Stimulated activated CD8-positive, alpha-beta memory T cell treated with anti-CD3 and anti-CD28 coated beads, Interleukin-12 subunit alpha, Interleukin-12 subunit beta, amount 100 ng/mL, for 1 hour (primary cell): Measurements from ENCODE around the gene VSTM2L.
"Not testable (repeated sequence)": the region's sequence is repeated elsewhere in the genome, so short reads cannot be mapped to it uniquely, and the experiment has no call there.

Experiments
- DNase-seq: peaks from one replicate; pipeline ENCODE4 v3.0.0-alpha.2; 2020; ENCODE audit warnings: low read depth

VSTM2L gene

DNA sequence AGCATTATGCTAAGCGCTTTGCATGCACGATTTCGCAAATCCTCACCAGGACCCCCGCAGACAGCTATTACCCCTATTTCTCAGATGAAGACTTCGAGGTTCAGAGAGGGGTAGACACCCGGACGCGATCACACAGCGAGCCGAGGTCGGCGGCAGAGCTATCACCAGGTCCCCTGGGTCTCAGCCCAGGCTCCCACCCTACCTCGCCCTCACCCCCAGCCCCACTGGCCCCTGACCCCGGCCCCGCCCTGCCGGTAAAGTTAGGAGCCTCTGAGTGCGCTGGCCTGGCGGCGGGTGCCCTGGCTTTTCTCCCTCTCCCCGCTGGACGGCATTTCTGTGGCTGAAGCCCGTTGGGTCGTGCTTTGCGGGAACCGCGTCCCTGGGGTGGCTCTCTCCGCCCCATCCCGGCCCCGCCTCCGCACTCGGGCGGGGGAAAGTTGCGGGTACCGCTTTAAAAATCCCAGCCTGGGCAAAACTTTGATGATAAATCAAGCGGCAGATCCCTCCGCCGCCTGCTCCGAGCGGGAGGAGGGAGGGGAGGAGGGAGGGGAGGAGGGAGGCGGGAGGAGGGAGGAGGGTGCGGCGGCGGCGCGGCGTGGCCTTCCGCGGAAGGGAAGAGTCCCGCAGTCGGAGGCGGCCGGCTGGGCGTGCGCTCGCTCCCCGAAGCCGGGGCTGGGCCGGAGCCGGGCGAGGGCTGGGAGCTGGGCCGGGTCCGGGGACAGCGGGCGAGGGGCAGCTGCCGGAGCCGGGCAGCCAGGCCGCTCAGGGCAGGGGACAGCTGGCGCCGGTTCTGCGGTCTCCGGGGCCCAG is at the start of gene VSTM2L:
VSTM2L (plus strand) TSS at position 624 of the 810 bp plus-strand sequence. CDS start 224 bp downstream, outside the sequence.
- DNase-seq = no peak

- DNase-seq = no peak
Observed at GRCh38 chr20:37853823-37854375, 49.0 kb upstream of the VSTM2L start.

- DNase-seq = not testable (repeated sequence)
Observed at GRCh38 chr20:37856034-37856433, 46.9 kb upstream of the VSTM2L start.

DNA sequence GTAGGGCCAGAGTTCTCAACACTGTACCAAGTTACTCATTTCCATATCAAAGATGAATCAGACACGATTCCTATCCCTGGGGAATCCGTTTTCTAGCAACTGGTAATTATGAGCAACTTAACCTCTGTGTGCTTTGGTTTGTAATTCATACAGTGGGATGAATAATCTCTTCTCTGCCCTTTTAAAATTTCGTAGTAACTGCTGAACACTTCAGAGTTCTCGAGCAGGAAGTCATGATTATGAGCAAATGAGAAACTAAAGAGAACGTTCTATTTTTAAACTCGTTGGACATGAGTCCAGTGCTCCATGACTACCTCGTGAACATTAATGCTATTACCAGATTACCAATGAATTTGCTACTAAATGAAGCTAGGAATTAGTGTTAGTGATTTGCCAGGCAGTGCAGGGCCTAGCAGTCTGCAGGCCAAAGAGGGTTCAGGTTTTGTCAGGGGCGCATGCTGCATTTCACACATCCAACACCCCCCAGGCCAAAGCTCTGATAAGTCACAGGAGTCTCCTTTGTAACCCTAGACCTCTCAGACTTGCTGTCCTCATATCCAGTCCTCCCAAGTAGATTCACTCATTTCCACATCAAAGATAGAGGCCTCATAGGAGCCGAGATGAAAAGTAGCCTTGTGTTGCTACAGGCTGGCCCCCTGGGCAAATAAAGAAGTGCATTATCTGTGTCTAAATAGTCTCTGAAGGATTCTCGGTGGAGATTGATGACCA is 45.8 kb upstream of the VSTM2L start:
- no peak for DNase-seq

DNA sequence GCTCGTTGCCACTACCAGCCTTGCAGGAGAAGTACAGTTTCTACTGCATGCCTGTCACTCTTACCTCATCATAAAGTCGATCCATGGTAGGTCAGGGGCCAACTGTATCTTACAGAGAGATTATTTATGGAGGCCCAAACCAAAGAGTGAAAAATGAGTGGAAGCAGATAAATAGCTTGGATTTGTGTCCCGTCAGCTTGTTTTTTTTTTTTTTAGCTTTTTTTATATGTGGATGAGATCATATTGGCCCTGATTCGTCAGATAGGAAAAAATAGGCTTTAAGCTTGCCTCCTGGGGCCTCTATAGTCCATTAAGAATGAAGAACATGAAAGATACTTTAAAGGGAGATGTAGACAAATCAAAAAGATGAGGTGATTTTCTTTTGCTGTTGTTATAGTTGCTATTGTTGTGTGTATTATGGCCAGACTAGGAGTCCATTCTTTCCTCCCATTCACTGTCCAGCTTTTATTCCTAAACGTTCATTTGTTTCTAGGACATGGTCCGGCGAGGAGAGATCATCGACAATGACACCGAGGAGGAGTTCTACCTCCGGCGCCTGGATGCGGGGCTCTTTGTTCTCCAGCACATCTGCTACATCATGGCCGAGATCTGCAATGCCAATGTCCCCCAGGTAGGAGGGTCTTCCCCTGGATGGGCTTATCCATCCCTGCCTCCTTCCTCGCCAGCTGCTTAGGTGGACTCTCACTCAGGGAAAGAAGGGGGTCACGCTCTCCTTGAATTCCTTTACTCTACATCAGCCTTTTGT is 43.3 kb upstream of the VSTM2L start:
- no peak for DNase-seq

GRCh38 chr20:37863289-37863688 is 39.6 kb upstream of the VSTM2L start:
- DNase-seq = no peak

- DNase-seq = no peak
Observed at GRCh38 chr20:37864298-37864697, 38.6 kb upstream of the VSTM2L start.

DNA sequence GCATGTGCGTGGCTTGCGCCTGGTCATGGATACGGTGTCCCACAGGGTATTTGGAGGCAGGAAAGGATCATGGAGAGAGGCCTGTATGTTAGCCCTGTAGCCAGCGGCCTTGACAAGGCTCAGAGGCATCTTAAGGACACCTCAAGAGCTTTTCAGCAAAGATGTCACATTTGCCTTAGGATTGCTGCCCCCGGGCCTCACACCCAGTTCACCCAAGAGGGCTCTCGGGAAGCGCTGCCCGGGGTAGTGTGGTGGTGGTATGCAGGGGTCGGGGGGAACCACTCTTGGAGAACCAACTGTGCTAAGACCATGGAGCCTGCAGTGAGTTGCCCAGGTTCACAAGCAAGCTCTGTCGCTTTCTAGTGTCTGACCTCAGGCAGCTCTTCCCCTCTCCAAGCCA is 36.9 kb upstream of the VSTM2L start:
- DNase-seq = no peak

DNA sequence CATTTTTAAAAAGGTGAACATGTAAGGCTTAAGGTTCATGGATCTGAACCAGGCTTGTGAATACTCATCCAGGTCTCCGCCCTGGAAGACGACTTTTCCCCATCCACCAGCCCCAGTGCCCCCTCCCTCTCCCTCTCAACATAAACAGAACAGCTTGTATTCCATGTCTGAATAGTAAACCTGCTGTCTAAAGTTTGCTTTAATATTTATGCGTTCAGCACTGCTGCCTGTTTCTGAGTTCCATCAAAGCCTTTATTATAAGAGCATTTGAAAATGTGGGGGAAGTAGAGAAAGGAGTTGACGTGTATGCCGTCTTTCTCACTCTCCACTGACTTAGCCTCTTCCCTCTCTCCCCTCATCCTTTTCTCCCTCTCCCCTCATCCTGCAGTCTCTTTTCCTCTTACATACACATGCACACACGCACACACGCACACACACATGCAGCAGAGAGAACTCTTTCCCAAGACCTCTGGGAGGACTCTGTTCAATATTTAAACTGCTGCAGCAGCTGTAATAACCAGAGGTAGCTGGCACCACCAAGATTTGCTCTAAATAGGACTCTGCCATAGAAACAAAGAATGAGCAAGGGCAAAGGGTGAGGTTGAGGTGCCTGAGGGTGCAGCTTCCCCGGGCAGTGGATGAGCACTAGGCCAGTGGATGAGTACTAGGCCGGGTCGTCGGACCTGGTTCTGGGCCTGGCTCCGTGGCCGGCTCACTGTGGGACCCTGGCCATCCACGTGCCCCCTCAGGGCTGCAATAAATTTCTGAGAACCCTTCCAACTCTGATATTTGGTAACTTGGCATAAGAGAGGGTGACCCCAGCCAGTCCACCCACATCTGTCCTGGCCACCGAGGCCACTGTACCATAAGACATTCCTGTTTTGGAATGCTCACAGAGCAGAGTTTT is 35.4 kb upstream of the VSTM2L start:
- no peak for DNase-seq

GRCh38 chr20:37868851-37869333 is 34.0 kb upstream of the VSTM2L start:
- DNase-seq = no peak

DNA sequence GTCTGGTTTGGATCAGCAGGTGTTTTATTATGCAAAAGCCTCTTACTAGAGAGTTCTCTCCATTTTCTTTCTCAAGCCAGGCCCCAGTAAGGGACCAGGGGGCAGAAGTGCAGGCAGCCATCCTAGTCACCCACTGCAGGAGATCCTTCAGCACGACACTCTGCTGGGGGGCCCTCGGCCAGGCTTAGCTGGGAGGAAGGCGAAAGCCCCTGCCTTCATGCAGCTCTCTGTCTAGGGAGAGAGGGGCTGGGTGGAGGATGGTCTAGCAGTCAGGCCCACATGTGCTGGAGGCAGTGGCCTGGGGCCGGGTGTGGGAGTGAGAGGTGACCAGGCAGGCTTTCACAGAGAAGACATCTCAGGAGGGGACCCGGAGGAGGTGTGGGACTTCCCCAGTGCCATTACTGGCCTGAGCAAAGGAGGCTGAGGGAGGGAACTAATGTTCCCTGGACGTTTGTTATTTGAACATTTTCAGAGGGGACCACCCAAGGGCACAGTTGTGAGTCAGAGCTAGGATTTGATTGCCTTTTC is 33.5 kb upstream of the VSTM2L start:
- DNase-seq = no peak

DNA sequence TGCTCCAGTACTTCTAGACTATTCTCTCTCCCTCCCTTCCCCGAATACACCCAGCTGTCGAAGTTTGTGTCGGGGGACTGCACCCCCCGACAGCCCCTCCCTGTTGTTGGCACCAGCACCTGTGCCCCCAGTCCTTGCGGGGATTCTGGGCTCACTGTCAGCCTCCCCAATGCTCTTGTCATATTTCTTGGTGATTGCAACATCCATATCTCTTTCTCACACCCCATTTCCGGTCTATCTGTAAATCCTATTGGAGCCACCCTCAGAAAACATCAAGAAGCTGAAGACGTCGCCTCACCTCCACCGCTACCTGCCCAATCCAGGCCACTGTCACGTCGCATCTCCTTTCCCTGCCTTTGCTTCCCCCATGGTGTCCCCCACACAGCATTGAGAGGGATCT is 32.6 kb upstream of the VSTM2L start:
- no peak for DNase-seq

DNA sequence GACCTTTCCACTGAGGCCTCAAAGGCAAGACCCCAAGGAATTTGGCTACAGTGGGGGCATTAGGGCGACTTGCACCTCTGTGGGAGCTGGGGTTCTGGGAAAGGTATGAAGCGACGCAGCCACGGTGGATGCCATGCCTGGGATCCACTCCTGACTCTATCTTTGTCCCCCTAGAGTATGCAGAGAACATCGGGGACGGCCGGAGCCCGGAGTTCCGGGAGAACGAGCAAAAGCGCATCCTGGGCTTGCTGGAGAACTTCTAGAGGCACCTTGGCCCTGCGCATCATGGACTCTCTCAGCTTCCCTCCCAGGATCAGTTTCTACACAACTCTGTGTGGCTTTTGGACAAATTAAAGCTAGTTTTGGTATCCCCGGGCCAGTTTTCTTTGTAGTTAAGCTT is 31.2 kb upstream of the VSTM2L start:
- no peak for DNase-seq

GRCh38 chr20:37872161-37872560 is 30.8 kb upstream of the VSTM2L start:
- no peak for DNase-seq

DNA sequence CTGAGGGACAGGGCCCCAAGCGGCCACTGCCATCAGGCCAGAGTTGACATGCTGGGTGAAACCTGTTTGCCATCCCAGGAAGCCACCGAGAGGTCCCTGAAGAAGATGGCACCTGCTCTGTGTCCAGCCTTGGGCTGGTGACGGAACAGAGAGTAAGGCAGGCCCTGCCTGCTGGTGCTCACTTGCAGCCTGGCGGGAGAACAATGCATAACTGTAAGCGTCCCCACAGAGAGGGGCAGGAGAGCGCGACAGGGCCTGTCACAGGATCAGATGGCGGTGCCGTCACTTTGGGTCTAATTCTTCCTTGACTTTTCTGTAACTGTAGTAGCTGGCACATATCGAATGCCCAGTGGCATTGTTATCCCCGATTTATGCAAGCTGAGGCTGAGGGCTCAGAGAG is 29.0 kb upstream of the VSTM2L start:
- DNase-seq = no peak

DNA sequence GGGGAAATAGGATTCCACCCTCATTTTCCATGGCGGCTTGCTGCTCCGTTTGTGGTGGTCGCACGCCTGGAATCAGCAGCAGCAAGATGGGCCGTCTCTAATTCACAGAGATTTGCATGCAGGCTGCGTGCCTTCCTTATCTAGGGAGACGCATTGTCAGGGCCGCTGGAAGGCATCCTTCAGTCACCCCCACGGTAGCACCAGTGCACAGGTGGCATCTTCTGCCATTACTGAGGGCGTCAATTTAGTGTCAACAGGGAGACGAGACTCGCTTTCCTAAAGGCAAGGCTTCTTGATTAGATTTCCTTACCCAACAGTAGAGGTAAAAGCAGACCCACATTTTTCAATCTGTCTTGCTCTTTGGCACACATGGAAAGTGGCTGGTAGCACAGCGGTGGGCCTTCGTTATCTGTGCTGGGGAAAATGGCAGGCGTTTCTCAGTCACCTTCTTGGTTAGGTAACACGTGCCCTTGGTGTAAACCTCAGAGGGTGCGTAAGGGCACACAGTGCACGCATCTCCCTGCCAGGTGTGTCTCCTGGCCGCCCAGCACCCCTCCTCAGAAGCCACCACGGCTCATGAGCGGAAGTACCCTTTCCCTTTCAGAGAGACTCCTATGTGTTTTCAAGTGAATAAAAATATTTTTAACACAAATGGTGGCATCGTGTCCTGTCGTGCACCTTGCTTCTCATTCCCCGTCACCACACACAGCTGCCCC is 27.3 kb upstream of the VSTM2L start:
- DNase-seq = no peak

- DNase-seq = no peak
Observed at GRCh38 chr20:37876863-37877262, 26.1 kb upstream of the VSTM2L start.

- DNase-seq = no peak
Observed at GRCh38 chr20:37877832-37878772, 24.8 kb upstream of the VSTM2L start.
